Testis (tissue), 2 donors: ENCODE results near the gene MAT2A.

Experiments used
- POLR2A ChIP-seq: fragments of 450-650 bp; IDR thresholded peaks from one replicate; pipeline ENCODE4 v1.6.1; 2017; ENCODE audit warnings: antibody characterized with exemption, mild to moderate bottlenecking, moderate library complexity
- TF ChIP-seq, protein P1 (sequence below), 3 experiments: fragments of 450-650 bp in 2 of 3; fragments of 200-600 bp in 1 of 3; sonication (generic) in 1 of 3; IDR thresholded peaks; one replicate each; pipeline ENCODE4 v1.5.1; 2016 to 2019; ENCODE audit warnings: antibody characterized with exemption in 3 of 3, mild to moderate bottlenecking in 2 of 3, moderate library complexity in 1 of 3

DNA sequence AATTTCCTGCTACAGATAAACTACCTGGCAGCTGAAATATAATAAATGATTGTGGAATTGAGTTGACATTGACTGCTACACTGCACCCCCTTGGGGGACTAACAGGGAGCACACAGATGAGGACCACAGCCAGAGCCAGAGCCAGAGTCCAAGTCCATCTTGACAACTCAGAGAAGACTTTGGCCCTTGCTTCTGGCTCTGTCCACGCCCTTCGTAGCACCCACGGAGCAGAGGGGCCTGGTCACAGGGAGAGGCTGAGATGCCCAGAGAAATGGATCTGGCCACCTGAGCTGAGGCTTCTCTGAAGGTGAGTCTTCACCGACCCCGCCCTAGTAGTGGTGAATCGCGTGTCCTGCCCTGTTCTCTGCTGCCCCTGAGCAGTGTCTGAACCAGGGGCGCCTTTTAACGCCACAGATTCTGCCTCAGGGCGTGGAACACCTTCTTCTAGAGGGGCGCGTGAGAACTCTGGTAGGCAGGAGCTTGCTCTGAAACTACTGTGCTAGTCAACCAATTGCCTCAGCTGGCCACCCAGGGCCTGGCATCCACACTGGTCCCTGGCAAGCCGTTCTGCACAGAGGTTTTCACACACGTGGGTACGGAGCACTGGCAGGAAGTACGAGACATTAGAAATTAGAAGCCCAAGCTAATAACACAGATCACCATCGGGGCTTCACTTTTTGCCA lies 35.7 kb upstream of the MAT2A start:
- no peak for TF ChIP-seq POLR2A
- TF ChIP-seq, protein P1, sequence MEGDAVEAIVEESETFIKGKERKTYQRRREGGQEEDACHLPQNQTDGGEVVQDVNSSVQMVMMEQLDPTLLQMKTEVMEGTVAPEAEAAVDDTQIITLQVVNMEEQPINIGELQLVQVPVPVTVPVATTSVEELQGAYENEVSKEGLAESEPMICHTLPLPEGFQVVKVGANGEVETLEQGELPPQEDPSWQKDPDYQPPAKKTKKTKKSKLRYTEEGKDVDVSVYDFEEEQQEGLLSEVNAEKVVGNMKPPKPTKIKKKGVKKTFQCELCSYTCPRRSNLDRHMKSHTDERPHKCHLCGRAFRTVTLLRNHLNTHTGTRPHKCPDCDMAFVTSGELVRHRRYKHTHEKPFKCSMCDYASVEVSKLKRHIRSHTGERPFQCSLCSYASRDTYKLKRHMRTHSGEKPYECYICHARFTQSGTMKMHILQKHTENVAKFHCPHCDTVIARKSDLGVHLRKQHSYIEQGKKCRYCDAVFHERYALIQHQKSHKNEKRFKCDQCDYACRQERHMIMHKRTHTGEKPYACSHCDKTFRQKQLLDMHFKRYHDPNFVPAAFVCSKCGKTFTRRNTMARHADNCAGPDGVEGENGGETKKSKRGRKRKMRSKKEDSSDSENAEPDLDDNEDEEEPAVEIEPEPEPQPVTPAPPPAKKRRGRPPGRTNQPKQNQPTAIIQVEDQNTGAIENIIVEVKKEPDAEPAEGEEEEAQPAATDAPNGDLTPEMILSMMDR (IDR thresholded peaks at IDR 0.05): no peak
